Ammon's horn (tissue), 1 donor: ENCODE data around the gene C1QTNF1.

Experiments used
- DNase-seq: peaks from one replicate; pipeline ENCODE4 v3.0.0-alpha.2; 2016; ENCODE audit warnings: low spot score

C1QTNF1 gene

GRCh38 chr17:79080349-79080748, 56.4 kb downstream of the C1QTNF1 start:
- no peak for DNase-seq

- no peak for DNase-seq
These were observed 56.9 kb downstream of the C1QTNF1 start for GRCh38 chr17:79080761-79081290.

- no peak for DNase-seq
These were observed 57.8 kb downstream of the C1QTNF1 start for GRCh38 chr17:79081571-79082276.

GRCh38 chr17:79082311-79083190, 58.6 kb downstream of the C1QTNF1 start:
- peak; percentile 35 for DNase-seq

- DNase-seq = no peak
These were observed 59.4 kb downstream of the C1QTNF1 start for GRCh38 chr17:79083191-79083971.

- no peak for DNase-seq
These were observed 60.6 kb downstream of the C1QTNF1 start for GRCh38 chr17:79084291-79085153.

GRCh38 chr17:79085154-79085920, 61.4 kb downstream of the C1QTNF1 start:
- no peak for DNase-seq

GRCh38 chr17:79085921-79086551, 62.1 kb downstream of the C1QTNF1 start:
- no peak for DNase-seq

GRCh38 chr17:79086609-79087427, 62.8 kb downstream of the C1QTNF1 start:
- DNase-seq = no peak

- peak; percentile 75 for DNase-seq
These were observed 63.6 kb downstream of the C1QTNF1 start for GRCh38 chr17:79087428-79088143.

- DNase-seq = no peak
These were observed 64.5 kb downstream of the C1QTNF1 start for GRCh38 chr17:79088247-79088996.

GRCh38 chr17:79088997-79089328, 65.0 kb downstream of the C1QTNF1 start:
- DNase-seq = no peak

- DNase-seq = no peak
These were observed 65.9 kb downstream of the C1QTNF1 start for GRCh38 chr17:79089720-79090442.

- DNase-seq = no peak
These were observed 66.7 kb downstream of the C1QTNF1 start for GRCh38 chr17:79090443-79091225.

GRCh38 chr17:79091226-79091670, 67.3 kb downstream of the C1QTNF1 start:
- DNase-seq = no peak

- DNase-seq = no peak
These were observed 68.6 kb downstream of the C1QTNF1 start for GRCh38 chr17:79092567-79092966.
